T1000 (cell line): Measurements from ENCODE around the gene NR2F1-AS1.
"Not testable (repeated sequence)": the region's sequence is repeated elsewhere in the genome, so short reads cannot be mapped to it uniquely, and the experiment has no call there.

Source experiments
- DNase-seq: peaks from one replicate; lab custom pipeline; 2025; ENCODE audit warnings: mixed read lengths; lab: John Stamatoyannopoulos, UW

Gene NR2F1-AS1

DNA sequence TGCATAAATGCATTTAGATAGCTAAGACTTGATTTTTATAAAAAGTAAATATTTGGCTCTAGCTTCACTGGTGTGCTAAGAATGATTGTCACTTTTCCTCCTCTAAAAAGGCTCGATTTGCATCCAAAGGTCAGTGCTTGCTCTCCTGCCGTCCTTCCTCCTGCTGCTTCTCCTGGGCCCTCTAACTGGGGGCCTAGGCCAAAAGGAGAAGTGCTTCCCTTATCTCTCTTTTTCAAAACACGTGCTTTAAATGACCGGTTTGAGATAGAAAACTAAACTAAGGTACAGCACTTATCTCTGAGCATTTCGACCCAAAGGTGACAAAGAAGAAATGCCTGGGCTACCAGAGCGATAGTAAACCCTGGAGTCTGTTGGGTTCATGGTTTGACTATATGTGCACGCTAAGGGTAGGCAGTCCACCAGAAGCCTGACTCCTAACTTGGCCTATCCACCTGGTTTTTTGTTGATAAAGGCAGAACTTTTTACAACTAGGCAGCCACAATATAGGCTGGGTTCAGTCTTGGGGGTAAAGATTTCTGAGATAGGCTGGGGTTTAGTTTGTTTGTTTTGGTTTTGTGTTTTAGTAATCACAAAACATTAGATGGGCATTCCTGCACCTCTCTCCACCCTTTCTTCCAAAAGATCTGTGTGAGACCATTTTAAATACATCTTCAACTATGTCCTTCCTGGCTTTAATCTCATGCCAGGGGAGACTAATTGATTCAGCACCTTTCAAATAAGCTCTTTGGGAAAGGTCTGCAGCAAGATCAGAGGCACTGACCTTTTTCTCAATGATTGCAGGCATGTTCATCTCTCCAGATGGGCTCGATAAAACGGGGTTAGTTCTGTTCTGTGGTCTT lies 3.8 kb downstream of the NR2F1-AS1 start:
- DNase-seq = no peak

DNA sequence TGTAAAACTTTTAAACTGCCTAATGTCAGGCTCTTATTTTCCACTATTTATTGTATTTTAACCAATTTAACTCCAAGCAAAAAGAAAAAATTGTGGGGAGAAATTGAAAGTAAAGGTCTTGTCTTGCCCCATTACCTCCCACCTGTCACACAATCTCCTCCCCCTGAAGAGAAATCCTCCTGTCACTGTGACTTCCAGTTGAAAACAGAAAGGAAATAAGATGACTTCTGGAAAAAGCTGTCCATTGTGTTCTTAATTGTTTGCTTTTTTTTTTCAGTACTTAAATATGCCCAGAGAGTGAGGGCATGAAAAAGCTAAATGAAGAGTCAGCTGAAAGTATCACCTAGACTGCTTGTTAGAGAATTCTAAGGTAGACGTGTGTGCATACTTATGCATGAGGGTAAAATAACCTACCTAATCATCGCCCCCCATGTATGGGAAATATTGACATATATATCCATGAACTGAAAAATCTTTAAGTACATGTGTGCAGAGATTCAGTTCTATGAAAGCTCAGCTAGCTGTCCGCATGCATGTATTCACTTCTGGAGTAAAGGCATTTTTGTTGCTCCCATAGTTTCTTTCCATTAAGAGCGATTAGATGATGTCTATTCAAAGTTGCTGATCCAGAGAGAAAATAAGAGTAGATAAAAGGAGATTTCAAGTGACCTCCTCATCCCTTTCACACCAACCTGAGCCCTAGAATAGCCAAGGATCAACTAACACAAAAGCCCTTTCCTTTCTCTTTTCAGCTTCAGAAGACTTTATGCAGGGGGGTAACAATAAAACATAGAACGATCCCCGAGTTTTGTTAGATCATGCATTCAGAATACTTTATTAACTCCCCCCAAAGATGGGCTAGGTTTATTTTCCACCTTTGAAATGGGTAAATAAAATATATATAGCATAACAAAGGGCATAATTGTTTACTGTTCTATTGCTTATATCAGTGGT lies 5.3 kb downstream of the NR2F1-AS1 start:
- DNase-seq = no peak

- DNase-seq = no peak
Measured at GRCh38 chr5:93574491-93575305, 6.3 kb downstream of the NR2F1-AS1 start.

DNA sequence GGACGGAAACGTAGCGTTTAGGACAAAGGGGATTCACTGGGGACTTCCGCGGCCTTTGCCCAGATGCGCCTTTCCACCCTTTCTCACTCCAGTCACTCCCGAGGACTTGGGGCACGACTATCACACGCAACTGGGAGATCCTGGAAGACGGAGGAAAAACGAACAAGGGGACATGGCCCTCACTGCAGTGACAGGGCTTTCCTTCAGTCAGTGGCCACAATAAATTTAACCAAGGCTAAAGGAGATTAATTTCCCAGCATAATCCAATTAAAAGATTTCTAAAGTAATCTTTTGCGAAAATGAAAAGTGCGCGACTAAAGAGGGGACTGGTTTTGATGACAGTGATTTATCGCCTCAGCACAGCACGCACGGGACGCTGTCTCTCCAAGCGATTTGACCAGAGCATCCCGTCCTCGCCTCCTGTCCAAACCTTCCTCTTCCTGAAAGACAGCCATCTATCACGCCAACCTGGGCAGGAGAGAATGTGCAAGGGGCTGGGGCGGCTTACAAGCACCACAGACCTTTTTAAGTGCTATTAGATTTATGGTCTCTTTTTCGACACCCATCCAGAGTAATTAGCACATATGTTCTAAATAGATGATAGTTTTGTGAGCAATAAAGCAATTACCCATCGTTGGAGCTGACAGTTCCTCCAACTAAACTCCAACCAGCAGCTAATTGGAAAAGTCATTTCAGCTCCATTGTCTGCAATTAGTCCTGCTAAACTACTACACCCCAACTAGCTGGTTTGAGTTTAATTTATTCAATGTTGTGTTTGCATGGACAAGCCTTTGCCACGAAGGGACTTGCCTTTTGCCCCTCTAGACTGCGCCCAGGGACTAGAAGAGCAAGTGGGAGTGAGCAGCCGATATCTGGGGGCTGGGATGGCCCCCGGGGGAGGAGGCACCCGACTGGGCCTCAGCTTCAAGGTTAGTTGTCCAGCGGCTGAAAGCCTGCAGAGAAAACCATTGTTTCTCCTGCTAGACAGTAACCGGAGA lies 7.4 kb downstream of the NR2F1-AS1 start:
- DNase-seq = no peak

DNA sequence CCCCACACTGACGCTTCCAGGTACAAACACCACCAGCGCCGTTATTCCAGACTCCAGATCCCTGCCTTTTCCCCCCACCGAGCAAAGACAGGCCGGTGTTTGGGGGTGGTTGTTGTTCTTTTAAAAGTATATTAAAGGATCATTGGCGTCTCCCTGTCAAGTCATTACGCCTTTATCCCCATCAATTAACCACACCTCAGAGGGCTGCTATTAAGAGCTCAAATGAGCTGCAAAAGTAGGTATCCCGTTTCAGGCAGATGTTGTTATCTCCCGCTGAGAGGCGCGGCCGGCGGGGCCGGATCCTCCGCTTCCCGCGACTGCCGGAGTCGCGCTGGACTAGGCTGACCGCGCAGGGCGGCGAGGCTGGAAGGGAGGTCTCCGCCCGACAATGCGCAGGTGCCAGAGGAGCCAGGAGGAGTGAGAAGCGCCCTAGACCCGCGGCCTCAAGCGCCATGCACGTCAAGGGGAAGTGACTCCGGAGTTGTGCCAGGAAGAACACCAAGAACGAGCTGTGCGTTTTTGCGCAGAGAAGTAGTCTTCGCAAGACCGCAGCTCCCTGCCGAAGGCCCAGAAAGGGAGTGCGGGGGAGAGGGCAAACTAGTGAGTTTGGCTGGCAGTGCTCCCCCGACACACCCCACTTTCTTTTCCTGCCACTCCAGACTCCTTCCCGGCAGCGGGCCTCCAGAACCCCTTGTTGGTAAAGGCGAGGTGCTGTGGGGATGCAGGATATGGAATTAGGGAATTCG lies 8.2 kb downstream of the NR2F1-AS1 start:
- DNase-seq = no peak

DNA sequence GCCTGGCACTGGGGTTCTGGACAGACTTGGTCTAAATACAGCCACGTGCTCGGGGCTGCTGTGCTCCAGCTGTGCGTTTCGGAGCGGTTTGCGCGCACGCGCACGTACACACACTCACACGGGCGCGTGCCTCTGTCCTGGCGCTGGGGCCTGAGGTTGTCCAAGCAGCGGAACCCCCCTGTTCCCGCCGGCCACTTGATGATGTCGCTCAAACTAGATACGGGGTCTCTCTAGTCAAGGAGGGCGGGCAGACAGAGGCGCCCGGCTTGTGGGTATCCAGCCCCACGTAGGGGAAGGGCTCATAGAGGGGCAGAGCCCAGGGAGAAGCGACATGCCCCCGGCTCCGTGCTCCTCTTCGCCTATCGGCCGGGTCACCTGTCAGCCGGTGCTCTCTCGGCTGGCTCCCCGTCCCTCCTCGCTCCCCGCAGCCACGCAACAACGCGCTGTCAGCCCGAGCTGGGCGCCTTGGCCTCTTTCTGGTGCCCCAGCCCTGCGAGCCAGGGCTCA lies 8.9 kb downstream of the NR2F1-AS1 start:
- DNase-seq = no peak

DNA sequence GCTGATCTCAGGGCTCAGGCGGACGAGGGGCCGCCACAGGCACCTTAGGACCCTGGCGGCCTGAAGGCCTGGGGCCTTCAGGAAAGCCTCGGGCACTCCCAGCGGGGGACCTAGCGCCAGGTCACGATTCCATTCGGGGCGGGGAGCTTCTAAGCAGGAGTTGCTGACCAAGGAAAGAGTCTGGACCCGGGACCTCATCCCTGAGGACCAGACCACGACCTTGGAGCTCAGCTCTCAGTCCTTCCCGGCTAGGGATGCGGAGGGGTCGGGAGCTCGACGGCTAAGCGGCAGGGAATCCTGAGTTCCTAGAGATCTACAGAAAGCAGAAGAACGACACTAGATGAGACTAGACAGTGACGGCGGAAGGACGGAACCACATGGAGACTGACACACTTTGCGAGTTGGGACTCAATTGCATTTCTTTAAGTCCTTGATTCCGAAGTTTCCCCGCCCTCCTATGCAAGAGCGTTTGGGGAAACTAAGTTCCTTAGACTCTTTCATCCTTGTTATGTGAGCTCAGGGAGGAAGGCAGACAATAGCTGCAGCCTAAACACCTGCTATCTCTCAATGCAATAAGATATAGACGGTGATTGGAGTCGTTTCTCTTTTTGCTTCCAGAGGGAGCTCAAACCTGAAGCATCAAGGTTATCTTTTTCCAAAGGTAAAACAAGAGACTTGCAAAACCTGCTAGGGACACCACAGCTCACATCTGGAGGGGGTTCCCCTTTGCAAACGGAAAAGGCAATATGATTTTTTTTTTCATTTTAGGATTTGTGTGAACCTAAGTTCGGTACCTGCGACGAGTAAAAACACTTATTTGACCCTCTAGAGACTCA lies 9.7 kb downstream of the NR2F1-AS1 start:
- DNase-seq = no peak

- DNase-seq = no peak
Measured at GRCh38 chr5:93570294-93571113, 10.5 kb downstream of the NR2F1-AS1 start.

DNA sequence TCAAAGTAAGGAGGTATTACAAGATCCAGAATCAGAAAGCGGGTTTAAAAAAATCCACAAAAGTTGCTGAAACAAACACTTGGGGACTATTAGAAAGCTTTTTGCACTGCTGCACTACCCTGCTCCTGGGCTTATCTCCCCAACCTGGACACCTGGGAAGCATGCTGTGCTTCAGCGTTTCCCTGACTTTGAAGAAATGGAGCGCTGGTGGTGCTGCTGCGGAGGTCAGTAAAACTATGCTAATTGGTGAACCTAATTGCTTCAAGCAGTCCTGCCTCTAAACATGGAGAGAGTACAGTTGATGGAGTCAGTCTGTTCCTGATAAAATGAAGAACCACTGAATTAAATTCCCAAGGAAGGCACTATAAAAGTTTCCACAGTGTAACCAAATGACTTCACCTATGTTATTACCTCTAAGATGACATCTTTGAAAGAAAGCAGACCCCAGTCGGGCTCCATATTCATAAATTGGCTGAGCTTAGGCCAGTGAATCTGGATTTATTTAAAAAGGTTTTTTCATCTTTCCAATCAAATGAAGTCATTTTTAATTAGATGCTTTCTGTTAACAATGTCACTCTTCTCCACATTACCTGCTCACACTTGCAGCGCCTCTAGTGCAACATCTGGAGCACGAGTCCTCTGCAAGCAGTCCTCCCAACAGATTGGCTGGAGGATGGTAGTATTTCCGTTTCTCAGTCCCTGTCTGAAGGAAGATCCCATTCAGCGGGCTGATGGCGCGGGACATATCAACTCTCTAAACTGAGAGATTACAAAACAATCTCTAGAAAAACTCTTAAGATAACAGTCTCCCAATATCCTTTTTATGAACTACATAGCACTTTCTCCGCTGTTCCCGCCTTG lies 11.5 kb downstream of the NR2F1-AS1 start:
- DNase-seq = no peak

GRCh38 chr5:93567424-93567823 lies 13.6 kb downstream of the NR2F1-AS1 start:
- DNase-seq = no peak

GRCh38 chr5:93566091-93566490 lies 14.9 kb downstream of the NR2F1-AS1 start:
- DNase-seq = no peak

DNA sequence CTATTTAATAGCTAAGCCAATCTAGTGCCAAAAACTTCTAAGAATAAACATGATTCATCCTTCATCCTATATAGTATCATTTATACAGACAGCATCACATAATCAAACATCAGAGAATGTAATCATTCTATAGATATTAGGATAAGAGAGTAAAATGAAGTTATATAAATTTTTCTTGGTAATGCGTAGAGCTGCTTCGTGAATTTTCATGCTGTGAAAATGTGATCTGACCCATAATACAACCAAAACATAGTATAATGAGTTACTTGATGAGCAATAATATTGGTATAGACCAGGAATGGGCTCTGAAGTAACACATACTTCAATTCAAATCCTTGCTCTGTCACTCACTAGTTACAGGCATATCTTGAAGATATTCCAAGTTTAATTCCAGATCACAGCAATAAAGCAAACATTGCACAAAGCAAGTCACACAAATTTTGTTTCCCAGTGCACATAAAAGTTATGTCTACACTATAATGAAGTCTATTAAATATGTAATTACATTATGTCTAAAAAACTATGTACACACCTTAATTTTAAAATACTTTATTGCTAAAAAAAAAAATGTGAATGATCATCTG lies 23.9 kb downstream of the NR2F1-AS1 start:
- DNase-seq = no peak

GRCh38 chr5:93549594-93549993 lies 31.4 kb downstream of the NR2F1-AS1 start:
- not testable (repeated sequence) for DNase-seq

- DNase-seq = no peak
Measured at GRCh38 chr5:93545872-93546271, 35.1 kb downstream of the NR2F1-AS1 start.

DNA sequence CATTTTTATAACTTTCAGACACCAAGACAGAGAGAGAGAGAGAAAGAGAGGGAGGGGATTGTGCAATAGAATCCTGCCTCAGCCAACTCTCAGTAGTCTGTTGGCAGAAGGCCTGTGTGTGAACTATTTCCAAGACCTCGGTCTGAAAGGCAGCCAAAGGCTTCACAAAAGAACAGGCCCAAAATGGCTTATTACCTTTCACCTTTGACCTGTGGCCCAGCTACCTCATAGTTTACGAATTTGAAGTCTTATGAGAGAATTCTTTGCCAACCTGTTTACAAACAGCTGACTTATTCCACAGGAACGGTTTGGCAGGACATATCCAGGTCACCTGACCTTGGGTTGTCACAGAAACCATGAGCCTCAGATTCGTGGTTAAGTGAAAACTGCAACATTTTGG lies 48.6 kb downstream of the NR2F1-AS1 start:
- DNase-seq = no peak

DNA sequence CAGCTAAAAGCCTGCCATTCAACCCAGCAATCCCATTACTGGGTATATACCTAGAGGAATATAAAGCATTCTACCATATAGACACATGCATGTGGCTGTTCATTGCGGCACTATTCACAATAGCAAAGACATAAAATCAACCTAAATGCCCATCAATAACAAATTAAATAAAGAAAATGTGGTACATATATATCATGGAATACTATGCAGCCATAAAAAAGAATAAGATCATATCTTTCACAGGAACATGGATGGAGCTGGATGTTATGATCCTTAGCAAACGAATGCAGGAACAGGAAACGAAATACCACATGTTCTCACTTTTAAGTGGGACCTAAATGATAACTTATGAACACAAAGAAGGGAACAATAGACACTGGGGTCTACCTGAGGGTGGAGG lies 59.2 kb downstream of the NR2F1-AS1 start:
- not testable (repeated sequence) for DNase-seq

DNA sequence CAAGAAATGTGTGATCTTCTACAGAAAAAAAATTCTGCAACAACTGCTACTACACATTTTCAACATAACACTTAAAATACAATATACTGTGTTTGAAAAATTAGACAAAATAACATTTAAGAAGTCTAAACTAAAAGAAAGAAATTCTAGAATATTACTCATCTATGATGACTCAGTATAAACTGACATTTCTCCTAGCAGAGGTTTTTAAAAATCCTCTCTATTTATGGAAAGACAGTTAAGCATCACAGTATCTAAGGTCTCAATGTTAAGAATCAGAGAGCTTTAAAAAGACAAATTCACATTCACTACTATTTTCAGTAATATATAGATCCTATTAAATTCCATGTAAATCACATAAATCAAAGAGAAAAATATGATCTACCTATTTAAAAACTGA lies 61.3 kb downstream of the NR2F1-AS1 start:
- DNase-seq = no peak
